Eye (tissue), 1 donor: Measurements from ENCODE around the gene ZNF624.
"Not testable (repeated sequence)": the region's sequence is repeated elsewhere in the genome, so short reads cannot be mapped to it uniquely, and the experiment has no call there.

ENCODE experiments used
- DNase-seq: peaks from one replicate; pipeline ENCODE4 v3.0.0-alpha.2; 2015

The ZNF624 gene

GRCh38 chr17:16653367-16654041 is at the start of gene ZNF624:
ZNF624 (minus strand) TSS chr17:16653850.
- peak; percentile 98 for DNase-seq

DNA sequence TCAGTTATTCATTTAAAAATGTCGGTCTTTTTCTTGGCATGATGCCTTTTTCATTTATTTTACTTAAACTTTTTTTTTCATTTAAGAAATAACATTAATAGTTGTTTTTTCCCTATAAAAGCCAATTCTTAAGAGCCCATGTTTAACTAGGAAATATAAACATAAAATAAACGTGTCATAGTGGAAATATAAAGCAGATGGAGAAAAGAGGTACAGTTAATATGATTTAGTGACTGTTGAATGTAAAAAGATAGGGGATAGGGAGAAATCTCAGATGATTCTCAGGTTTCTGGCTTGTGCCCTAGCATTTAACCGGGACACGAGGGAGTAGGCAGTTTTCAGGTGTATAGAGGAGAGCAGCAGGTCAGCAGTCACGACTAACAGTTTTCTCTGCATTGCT is 44.0 kb upstream of the ZNF624 start:
- DNase-seq = not testable (repeated sequence)

DNA sequence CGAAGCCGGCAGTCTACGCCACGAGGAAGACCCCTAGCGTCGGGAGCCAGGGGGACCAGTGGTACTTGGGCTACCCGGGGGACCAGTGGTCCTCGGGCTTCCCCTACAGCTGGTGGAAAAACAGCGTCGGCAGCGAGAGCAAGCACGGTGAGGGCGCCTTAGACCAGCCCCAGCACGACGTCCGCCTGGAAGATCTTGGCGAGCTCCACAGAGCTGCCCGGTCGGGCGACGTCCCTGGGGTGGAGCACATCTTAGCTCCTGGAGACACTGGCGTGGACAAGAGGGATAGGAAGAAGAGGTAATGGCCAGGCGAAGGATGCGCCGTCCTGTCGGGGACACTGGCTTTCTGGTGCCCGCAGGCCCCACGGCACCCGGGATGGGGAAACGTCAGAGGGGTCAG is 36.8 kb upstream of the ZNF624 start:
- DNase-seq = not testable (repeated sequence)

DNA sequence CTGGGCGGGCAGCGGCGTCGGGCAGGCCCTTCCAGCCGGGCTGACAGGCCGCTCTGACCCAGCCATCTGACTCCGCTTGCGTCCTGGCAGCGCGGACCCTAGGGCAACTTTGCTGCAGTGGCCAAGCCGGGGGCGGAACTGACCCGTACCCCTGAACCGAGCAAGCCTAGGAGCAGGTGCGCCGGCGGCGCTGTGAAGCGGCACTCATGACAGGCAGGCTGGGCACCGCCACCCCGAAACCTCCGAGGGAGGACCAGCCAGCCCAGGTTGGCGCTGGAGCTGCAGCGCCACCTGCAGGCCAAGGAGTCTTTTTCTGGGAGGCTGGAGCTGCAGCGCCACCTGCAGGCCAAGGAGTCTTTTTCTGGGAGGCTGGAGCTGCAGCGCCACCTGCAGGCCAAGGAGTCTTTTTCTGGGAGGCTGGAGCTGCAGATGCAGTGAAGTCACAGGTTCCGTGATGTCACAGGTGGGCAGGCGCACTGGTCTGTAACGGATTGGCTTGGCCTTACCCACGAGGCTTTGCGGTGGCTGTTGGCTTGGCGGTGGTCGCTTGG is 36.2 kb upstream of the ZNF624 start, which contains the start of gene CCDC144A:
Gene CCDC144A, plus strand, starts transcription at position 511 of the 551 bp plus-strand sequence. CDS start 160 bp downstream, outside the sequence.
- not testable (repeated sequence) for DNase-seq

DNA sequence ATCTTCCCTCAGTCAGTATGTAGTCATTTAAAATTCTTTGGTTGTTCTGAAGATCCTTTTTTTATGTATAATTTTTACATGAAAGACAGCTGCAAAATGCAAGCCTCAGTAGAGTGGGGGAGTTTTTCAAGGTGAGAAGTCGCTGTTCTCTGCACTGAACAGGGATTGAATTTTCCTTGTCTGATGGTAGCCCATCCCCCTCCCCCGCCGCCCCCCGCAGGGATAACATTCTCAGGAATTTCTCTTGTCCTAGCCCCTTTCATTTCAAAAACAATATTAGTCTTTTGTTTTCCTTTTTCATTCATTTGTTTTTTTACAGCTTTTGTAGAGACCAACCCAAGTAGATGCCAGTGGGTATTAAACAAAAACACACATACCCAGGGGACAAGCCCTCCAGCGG is 33.5 kb upstream of the ZNF624 start:
- DNase-seq = not testable (repeated sequence)

GRCh38 chr17:16686019-16686418 is 32.4 kb upstream of the ZNF624 start:
- DNase-seq = not testable (repeated sequence)

GRCh38 chr17:16683290-16684138 is 29.9 kb upstream of the ZNF624 start:
- DNase-seq = peak; percentile 82

- peak; percentile 48 for DNase-seq
Observed at GRCh38 chr17:16676676-16677268, 23.1 kb upstream of the ZNF624 start.

- DNase-seq = peak; percentile 76
Observed at GRCh38 chr17:16666907-16667636, 13.4 kb upstream of the ZNF624 start.

DNA sequence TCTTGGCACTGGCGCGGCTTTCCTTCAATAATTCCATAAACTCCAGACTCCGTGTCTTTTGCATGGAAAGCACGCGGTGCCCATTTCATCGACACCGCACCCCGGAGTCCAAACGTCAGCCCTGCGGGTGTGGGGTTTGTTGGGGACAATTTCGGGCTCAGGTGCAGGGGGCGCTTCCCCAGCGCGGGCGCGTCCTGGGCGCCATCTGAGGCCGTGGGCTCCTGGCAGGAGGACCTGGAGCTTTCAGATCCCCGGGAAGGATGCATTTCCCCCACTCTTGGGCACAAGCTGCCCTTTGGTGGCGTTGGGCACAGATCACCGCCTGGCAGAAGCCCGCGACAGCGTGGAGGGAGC is 12.9 kb upstream of the ZNF624 start:
- not testable (repeated sequence) for DNase-seq

- DNase-seq = no peak
Observed at GRCh38 chr17:16662936-16663335, 9.3 kb upstream of the ZNF624 start.

- no peak for DNase-seq
Observed at GRCh38 chr17:16661217-16661616, 7.6 kb upstream of the ZNF624 start.

DNA sequence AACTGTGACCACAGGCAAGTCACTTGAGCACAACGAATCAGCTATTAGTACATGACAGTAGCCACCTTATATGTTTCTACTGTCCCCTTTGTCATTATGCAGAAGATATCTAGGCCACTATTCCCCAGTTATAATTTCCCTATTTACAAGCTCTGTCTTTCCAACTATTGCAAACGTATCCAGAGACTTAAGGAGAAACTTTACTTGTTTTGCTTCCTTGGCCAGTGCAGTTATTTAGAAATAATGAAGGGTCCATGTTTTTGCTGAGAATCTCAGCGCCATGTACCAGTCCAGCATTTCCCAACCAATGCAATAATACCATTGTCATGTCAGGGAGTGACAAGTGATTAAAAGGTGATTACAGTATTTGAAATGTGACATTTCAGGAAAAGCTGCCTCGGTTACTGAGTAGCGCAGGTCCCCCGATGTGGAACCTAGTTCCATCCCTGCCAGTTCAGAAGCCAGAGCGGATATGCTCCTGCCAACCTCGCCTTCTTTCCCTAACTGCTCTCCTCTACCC is 743 bp downstream of the ZNF624 start:
- no peak for DNase-seq

DNA sequence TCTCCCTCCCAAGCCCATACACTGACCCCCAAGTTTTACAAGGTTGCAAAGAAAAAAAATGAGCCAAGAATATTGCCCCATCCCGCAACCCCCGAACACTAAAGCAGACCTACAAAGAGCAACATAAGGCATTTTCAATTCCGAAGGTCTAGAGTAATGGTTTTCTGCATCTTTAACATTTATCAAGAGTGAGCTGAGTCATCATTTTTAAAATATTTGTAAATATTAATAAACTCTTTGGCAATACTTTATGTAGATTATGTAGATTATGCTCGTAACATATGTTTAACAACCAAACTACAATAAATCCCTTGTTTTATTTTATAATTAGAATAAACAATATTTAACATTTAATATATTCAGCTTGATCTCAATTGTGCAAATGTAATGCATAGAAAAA is 1.4 kb downstream of the ZNF624 start:
- DNase-seq = no peak

GRCh38 chr17:16649585-16649984 is 4.1 kb downstream of the ZNF624 start:
- no peak for DNase-seq

DNA sequence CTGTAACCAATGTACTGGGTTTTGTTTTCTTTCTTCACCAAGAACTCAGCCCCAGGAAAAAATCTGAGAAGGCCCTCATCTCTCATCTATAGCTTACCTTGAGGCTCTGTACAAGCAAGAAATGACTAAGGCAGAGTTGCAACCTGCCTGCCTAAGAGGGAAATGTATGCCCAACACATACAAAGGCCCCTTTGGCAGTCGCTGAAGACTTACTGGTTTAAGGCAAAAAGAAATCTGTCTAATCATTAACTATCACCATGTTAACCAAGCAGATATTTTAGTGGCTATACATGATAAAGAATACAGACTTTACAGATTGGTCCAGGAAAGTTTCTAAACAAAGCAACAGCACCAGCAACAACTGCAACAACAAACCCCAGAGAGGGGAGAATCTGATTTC is 14.2 kb downstream of the ZNF624 start:
- no peak for DNase-seq

DNA sequence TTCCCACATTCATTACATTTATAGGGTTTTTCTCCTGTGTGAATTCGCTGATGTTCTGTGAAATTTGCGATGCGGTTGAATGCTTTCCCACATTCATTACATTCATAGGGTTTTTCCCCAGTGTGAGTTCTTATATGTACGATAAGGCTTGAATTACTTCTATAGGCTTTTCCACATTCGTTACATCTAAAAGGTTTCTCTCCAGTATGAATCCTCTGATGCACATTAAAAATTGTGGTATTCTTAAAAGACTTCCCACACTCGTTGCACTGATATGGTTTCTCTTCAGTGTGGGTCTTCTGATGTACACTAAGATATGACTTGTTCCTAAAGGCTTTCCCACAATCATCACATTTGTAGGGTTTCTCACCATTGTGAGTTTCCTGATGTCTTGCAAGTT is 30.4 kb downstream of the ZNF624 start:
- no peak for DNase-seq

DNA sequence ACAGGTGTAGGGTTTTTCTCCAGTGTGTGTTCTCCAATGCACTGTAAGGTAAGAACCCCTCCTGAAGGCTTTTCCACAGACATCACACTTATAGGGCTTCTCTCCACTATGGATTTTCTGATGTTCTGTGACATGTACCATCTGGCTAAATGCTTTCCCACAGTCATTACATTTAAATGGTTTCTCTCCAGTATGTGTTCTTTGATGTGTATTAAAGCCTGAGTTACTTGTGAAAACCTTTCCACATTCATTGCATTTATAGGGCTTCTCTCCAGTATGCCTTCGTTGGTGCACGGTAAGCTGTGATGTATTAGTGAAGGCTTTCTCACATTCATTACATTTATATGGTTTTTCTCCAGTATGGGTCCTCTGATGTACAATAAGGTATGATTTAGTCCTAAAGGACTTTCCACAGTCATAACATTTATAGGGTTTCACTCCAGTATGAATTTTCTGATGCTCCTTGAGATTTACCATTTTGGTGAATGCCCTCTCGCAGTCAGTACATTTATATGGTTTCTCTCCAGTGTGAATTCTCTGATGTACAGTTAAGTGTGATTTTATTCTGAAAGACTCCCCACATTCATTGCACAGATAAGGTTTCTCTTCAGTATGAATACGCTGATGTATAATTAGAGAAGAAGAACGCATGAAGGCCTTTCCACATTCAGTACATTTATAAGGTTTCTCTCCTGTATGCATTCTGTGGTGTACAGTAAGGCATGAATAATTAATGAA is 30.9 kb downstream of the ZNF624 start:
- no peak for DNase-seq

DNA sequence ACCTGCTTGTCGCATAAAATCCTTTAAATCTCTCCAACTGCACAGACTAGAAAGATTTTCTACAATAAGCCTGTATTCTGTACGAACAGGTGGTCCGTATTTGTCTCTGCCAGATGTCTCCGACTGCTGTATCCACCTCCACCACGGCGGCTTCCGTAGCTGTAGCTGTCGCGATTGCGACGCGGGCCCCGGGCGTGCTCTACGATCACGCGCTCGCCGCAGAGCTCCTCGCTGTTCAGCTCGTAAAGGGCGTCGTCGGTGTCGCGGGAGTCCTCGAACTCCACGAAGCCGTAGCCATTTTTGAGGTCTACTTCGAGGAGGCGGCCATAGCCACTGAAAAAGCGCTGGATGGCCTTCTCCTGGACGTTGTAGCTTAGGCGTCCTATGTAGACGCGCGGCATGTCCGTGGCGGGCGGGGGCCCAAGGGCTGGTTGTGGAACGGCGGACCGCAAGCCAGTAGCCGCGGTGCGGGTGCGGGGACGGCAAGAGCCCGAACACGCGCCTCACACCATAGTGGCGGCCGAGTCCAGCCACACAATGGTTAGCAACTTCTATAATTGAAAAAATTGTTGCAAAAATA is 36.1 kb downstream of the ZNF624 start:
- no peak for DNase-seq

GRCh38 chr17:16599537-16599936 is 54.1 kb downstream of the ZNF624 start:
- peak; percentile 15 for DNase-seq

GRCh38 chr17:16593356-16594102 is 60.1 kb downstream of the ZNF624 start:
- no peak for DNase-seq
